ENCODE data around the gene LKAAEAR1. TPM values are rescaled to one million over a fixed set of nuclear protein-coding genes. Genes with fewer than 3 reads are reported as not detected.
"Not testable (repeated sequence)": the region's sequence is repeated elsewhere in the genome, so short reads cannot be mapped to it uniquely, and the experiment has no call there.

The LKAAEAR1 gene
- total RNA-seq, result 5.7 TPM

GRCh38 chr20:64083804-64084684, at the start of gene LKAAEAR1:
TSS of gene LKAAEAR1 (minus strand) at chr20:64084398. CDS start at chr20:64084219, 179 bp downstream.
- DNase-seq (ENCODE audit: low read depth in 2 of 3, low spot score in 2 of 3), result peak in 2 of 3 donors; percentile 31 to 35

- DNase-seq (ENCODE audit: low read depth in 2 of 3, low spot score in 2 of 3), result peak in 1 of 3 donors; percentile 27
Observed at GRCh38 chr20:64131406-64131805, 47.2 kb upstream of the LKAAEAR1 start.

GRCh38 chr20:64130876-64131275, 46.7 kb upstream of the LKAAEAR1 start:
- no peak for DNase-seq (ENCODE audit: low read depth in 2 of 3, low spot score in 2 of 3)

- no peak for DNase-seq (ENCODE audit: low read depth in 2 of 3, low spot score in 2 of 3)
Observed at GRCh38 chr20:64130271-64130670, 46.1 kb upstream of the LKAAEAR1 start.

- DNase-seq (ENCODE audit: low read depth in 2 of 3, low spot score in 2 of 3), result no peak
Observed at GRCh38 chr20:64129146-64129782, 45.1 kb upstream of the LKAAEAR1 start.

- DNase-seq (ENCODE audit: low read depth in 2 of 3, low spot score in 2 of 3), result not testable (repeated sequence)
Observed at GRCh38 chr20:64123517-64123916, 39.3 kb upstream of the LKAAEAR1 start.

GRCh38 chr20:64122927-64123326, 38.7 kb upstream of the LKAAEAR1 start:
- not testable (repeated sequence) for DNase-seq (ENCODE audit: low read depth in 2 of 3, low spot score in 2 of 3)

- no peak for DNase-seq (ENCODE audit: low read depth in 2 of 3, low spot score in 2 of 3)
Observed at GRCh38 chr20:64121586-64121985, 37.4 kb upstream of the LKAAEAR1 start.

GRCh38 chr20:64119681-64120341, 35.6 kb upstream of the LKAAEAR1 start:
- peak in 1 of 3 donors; percentile 32 for DNase-seq (ENCODE audit: low read depth in 2 of 3, low spot score in 2 of 3)

GRCh38 chr20:64119301-64119680, 35.1 kb upstream of the LKAAEAR1 start:
- DNase-seq (ENCODE audit: low read depth in 2 of 3, low spot score in 2 of 3), result no peak

- not testable (repeated sequence) for DNase-seq (ENCODE audit: low read depth in 2 of 3, low spot score in 2 of 3)
Observed at GRCh38 chr20:64117432-64117777, 33.2 kb upstream of the LKAAEAR1 start.

GRCh38 chr20:64116541-64117431, 32.6 kb upstream of the LKAAEAR1 start:
- DNase-seq (ENCODE audit: low read depth in 2 of 3, low spot score in 2 of 3), result no peak

- DNase-seq (ENCODE audit: low read depth in 2 of 3, low spot score in 2 of 3), result no peak
Observed at GRCh38 chr20:64116016-64116415, 31.8 kb upstream of the LKAAEAR1 start.

GRCh38 chr20:64115171-64115911, 31.1 kb upstream of the LKAAEAR1 start:
- DNase-seq (ENCODE audit: low read depth in 2 of 3, low spot score in 2 of 3), result no peak

- DNase-seq (ENCODE audit: low read depth in 2 of 3, low spot score in 2 of 3), result no peak
Observed at GRCh38 chr20:64114356-64114971, 30.3 kb upstream of the LKAAEAR1 start.

GRCh38 chr20:64113796-64114355, 29.7 kb upstream of the LKAAEAR1 start:
- no peak for DNase-seq (ENCODE audit: low read depth in 2 of 3, low spot score in 2 of 3)

GRCh38 chr20:64113444-64113775, 29.2 kb upstream of the LKAAEAR1 start:
- no peak for DNase-seq (ENCODE audit: low read depth in 2 of 3, low spot score in 2 of 3)

- DNase-seq (ENCODE audit: low read depth in 2 of 3, low spot score in 2 of 3), result no peak
Observed at GRCh38 chr20:64112691-64113443, 28.7 kb upstream of the LKAAEAR1 start.
